Lower leg skin (tissue), 3 donors: ENCODE data around the gene DIS3L.

Source experiments
- CTCF ChIP-seq, 3 donors: fragments of 450-650 bp; IDR thresholded peaks; one replicate each; pipeline ENCODE4 v1.5.1; 2016; ENCODE audit warnings: antibody characterized with exemption in 3 of 3, mild to moderate bottlenecking in 3 of 3, moderate library complexity in 2 of 3
- POLR2A ChIP-seq, 2 donors: fragments of 450-650 bp; IDR thresholded peaks; one replicate each; pipeline ENCODE4 v1.6.1; 2016 to 2017; ENCODE audit warnings: antibody characterized with exemption in 2 of 2, mild to moderate bottlenecking in 1 of 2, moderate library complexity in 1 of 2

- TF ChIP-seq CTCF (IDR thresholded peaks at IDR 0.05) (no peak), POLR2A (IDR thresholded peaks at IDR 0.05) (no peak)
Observed at GRCh38 chr15:66284271-66284670, 9.1 kb upstream of the DIS3L start.
